SK-N-SH (cell line): Measurements from ENCODE around the gene PIGX. TPM values are rescaled to one million over a fixed set of nuclear protein-coding genes. Genes with fewer than 3 reads are reported as not detected.

Experiments
- CTCF ChIA-PET: fragments of 300-600, 350-600 bp; formaldehyde crosslinking; extraction: SDS; loops from one replicate; lab custom pipeline; 2021; lab: Yijun Ruan, JAX
- POLR2A ChIA-PET: fragments of 350-600 bp; sonication (Branson Sonifier 250); formaldehyde crosslinking; extraction: SDS; loops from one replicate; lab custom pipeline; 2020; ENCODE audit warnings: antibody characterized with exemption, inconsistent platforms; lab: Yijun Ruan, JAX
- DNase-seq: peaks from one replicate; pipeline ENCODE4 v3.0.0; 2012
- H2AFZ ChIP-seq: fragments of 200-600 bp; sonication (generic); 2 replicates; pipeline ENCODE4 v1.8.1; 2016; ENCODE audit warnings: antibody characterized with exemption, mild to moderate bottlenecking, low read depth
- H3F3A ChIP-seq: fragments of 200-600 bp; sonication (generic); replicated peaks from 2 replicates; pipeline ENCODE3; 2016; ENCODE audit warnings: antibody characterized with exemption, mild to moderate bottlenecking; ENCODE audit not compliant: insufficient read depth
- H3K27ac ChIP-seq, 2 experiments: fragments of 200-500 bp in 1 of 2; fragments of 200-600 bp in 1 of 2; sonication (Bioruptor generic) in 1 of 2; sonication (generic), shearing (Covaris generic) in 1 of 2; 2 replicates each; pipeline versions ENCODE4 v1.5.1 to v1.6.1; 2014 to 2016; ENCODE audit warnings: low read depth in 2 of 2, inconsistent platforms in 1 of 2, low read length in 1 of 2, mild to moderate bottlenecking in 1 of 2, mixed read lengths in 1 of 2
- H3K27me3 ChIP-seq: fragments of 200-600 bp; sonication (generic), shearing (Covaris generic); 2 replicates; pipeline ENCODE4 v1.6.1; 2016; ENCODE audit warnings: mixed run types; ENCODE audit not compliant: insufficient read depth
- H3K36me3 ChIP-seq, 2 experiments: fragments of 200-500 bp in 1 of 2; fragments of 200-600 bp in 1 of 2; sonication (Bioruptor generic) in 1 of 2; sonication (generic) in 1 of 2; replicated peaks in 1 of 2; 2 replicates each; pipeline versions ENCODE3 to v1.5.1; 2014 to 2016; ENCODE audit warnings: low read length in 1 of 2, mild to moderate bottlenecking in 1 of 2; ENCODE audit not compliant: insufficient read depth in 2 of 2, control insufficient read depth in 1 of 2
- H3K4me1 ChIP-seq, 2 experiments: fragments of 200-500 bp in 1 of 2; fragments of 200-600 bp in 1 of 2; sonication (Bioruptor generic) in 1 of 2; sonication (generic), shearing (Covaris generic) in 1 of 2; 2 replicates each; pipeline versions ENCODE4 v1.5.1 to v1.6.1; 2014 to 2016; ENCODE audit warnings: low read depth in 1 of 2, low read length in 1 of 2, mixed run types in 1 of 2; ENCODE audit not compliant: insufficient read depth in 2 of 2, control insufficient read depth in 1 of 2
- H3K4me2 ChIP-seq: fragments of 200-600 bp; sonication (generic), shearing (Covaris generic); 2 replicates; pipeline ENCODE4 v1.6.1; 2017; ENCODE audit warnings: mixed run types
- H3K4me3 ChIP-seq, 2 experiments: fragments of 200-500 bp in 1 of 2; fragments of 200-600 bp in 1 of 2; sonication (Bioruptor generic) in 1 of 2; sonication (generic), shearing (Covaris generic) in 1 of 2; 2 replicates each; pipeline versions ENCODE4 v1.5.1 to v1.8.1; 2014 to 2016; ENCODE audit warnings: low read depth in 2 of 2, inconsistent platforms in 1 of 2, low read length in 1 of 2, mild to moderate bottlenecking in 1 of 2, mixed read lengths in 1 of 2, moderate library complexity in 1 of 2
- H3K79me2 ChIP-seq: fragments of 200-600 bp; sonication (generic); 2 replicates; pipeline ENCODE4 v1.8.1; 2017; ENCODE audit warnings: mild to moderate bottlenecking; ENCODE audit not compliant: insufficient read depth
- H3K9ac ChIP-seq: fragments of 200-600 bp; sonication (generic); 2 replicates; pipeline ENCODE4 v1.6.1; 2017; ENCODE audit warnings: mixed run types
- H3K9me2 ChIP-seq: fragments of 200-600 bp; sonication (generic); 2 replicates; pipeline ENCODE4 v1.6.1; 2017; ENCODE audit warnings: mixed run types
- H3K9me3 ChIP-seq: fragments of 200-600 bp; sonication (generic); 2 replicates; pipeline ENCODE4 v1.6.1; 2017; ENCODE audit warnings: mixed run types, mild to moderate bottlenecking, moderate library complexity
- H4K20me1 ChIP-seq: fragments of 200-600 bp; sonication (generic); 2 replicates; pipeline ENCODE4 v1.6.1; 2017; ENCODE audit warnings: mild to moderate bottlenecking, mixed run types; ENCODE audit not compliant: insufficient read depth
- CTCF ChIP-seq: fragments of 200-600 bp; sonication (generic); IDR thresholded peaks from 2 replicates; pipeline ENCODE4 v1.6.1; 2017; ENCODE audit warnings: antibody characterized with exemption, mild to moderate bottlenecking, moderate library complexity
- GABPA ChIP-seq: IDR thresholded peaks from 2 replicates; pipeline ENCODE4 v1.4.0; 2012; ENCODE audit warnings: low read depth, mild to moderate bottlenecking
- IRF3 ChIP-seq: fragments of 150-350 bp; IDR thresholded peaks from 2 replicates; pipeline ENCODE4 v1.6.1; 2016; ENCODE audit warnings: mild to moderate bottlenecking, low read depth, low read length
- NRF1 ChIP-seq: IDR thresholded peaks from 2 replicates; pipeline ENCODE4 v1.6.1; 2012; ENCODE audit warnings: low read depth, mild to moderate bottlenecking, low read length
- PBX3 ChIP-seq: IDR thresholded peaks from 2 replicates; pipeline ENCODE4; 2012
- USF2 ChIP-seq: fragments of 150-350 bp; IDR thresholded peaks from 2 replicates; pipeline ENCODE4 v1.6.1; 2017; ENCODE audit warnings: antibody characterized with exemption, low read length, low read depth, borderline replicate concordance
- ZBTB33 ChIP-seq: IDR thresholded peaks from 2 replicates; pipeline ENCODE4 v1.4.0; 2012; ENCODE audit warnings: low read depth, borderline replicate concordance
- WGBS: methylation state at CpG from one replicate; pipeline ENCODE4 v1.1.6; 2017; ENCODE audit warnings: low lambda C conversion rate; 5-methylcytosine and 5-hydroxymethylcytosine counted together
- polyA plus RNA-seq, 3 experiments: library from polyadenylated mRNA; depleted of rRNA; stranded (reverse); fragments of >200 nt; gene quantifications; 2 replicates each; pipeline ENCODE4 v1.2.3, GENCODE V29; 2012

Gene PIGX
- polyA plus RNA-seq, 1 of the 3 experiments (the other 2 are of a cell fraction): 15.5 TPM

- no peak for TF ChIP-seq GABPA
- 0 out of 2 replicates have a peak, but pooled peaks have one; percentile 45 for TF ChIP-seq ZBTB33
- TF ChIP-seq IRF3: no peak
- TF ChIP-seq CTCF: no peak
- TF ChIP-seq NRF1: peak; percentile 95
Observed at GRCh38 chr3:196711838-196712513, at the start of gene PIGX, which contains the start of gene CEP19 (continued).

GRCh38 chr3:196662711-196663571 lies 49.2 kb upstream of the PIGX start:
- Histone ChIP-seq H3K27ac (peak overlapping the region; percentile 26 to 54; a peak in 2 of 4 replicates), H3K79me2 (no peaks in the 10 kb centered on the region), H3K4me2 (peak overlapping the region; percentile 46; the same call in 1 of the 2 replicates), H3K4me1 (peaks cover 5 to 8% of the 10 kb centered on the region in 2 experiments; a peak in 2 of 4 replicates), H3K9me3 (no peaks in the 10 kb centered on the region), H3K27me3 (no peaks in the 10 kb centered on the region), H3F3A (peaks cover 5% of the 10 kb centered on the region), H4K20me1 (no peaks in the 10 kb centered on the region), H3K36me3 (no peaks in the 10 kb centered on the region), H2AFZ (peak overlapping the region; percentile 48; the same call in 1 of the 2 replicates), H3K4me3 (no peak overlapping the region), H3K9me2 (no peaks in the 10 kb centered on the region), H3K9ac (no peak overlapping the region)
- 65% methylated on average over 11 of the region's 15 CpGs for WGBS
- POLR2A ChIA-PET: no interaction called here
- no peak for TF ChIP-seq USF2
- TF ChIP-seq PBX3: 0 out of 2 replicates have a peak, but pooled peaks have one; percentile 18
- CTCF ChIA-PET: interaction anchor here (1.0 kb wide), 1 partner anchor 31 kb away, joined by 3 read pairs; no protein-coding TSS in a partner anchor
- DNase-seq: no peak
